ENCODE data around the gene PLPP1. TPM values are rescaled to one million over a fixed set of nuclear protein-coding genes. Genes with fewer than 3 reads are reported as not detected.

PLPP1 gene
- total RNA-seq, 1 donor from 2014 or later, result 48.1 TPM

GRCh38 chr5:55456216-55456895 is 78.4 kb downstream of the PLPP1 start:
- no peak for ATAC-seq
- no peak overlapping the region for H3K4me3 ChIP-seq

GRCh38 chr5:55454282-55454681 is 80.5 kb downstream of the PLPP1 start:
- H3K4me1 ChIP-seq, result peaks cover under 1% of the 10 kb centered on the region
- no peak overlapping the region for H3K27ac ChIP-seq
- no peaks in the 10 kb centered on the region for H3K36me3 ChIP-seq
- no peak for ATAC-seq
- TF ChIP-seq CTCF (IDR thresholded peaks at IDR 0.05), result no peak
- H3K9me3 ChIP-seq, result no peaks in the 10 kb centered on the region
- intact Hi-C loops (cut with DNase I), result no loop called here
- DNase-seq, result no peak
- no peaks in the 10 kb centered on the region for H3K27me3 ChIP-seq (ENCODE audit: low read depth)
- no peak overlapping the region for H3K4me3 ChIP-seq

More at GRCh38 chr5:55456216-55456895, 78.4 kb downstream of the PLPP1 start:
- no peak for TF ChIP-seq CTCF (IDR thresholded peaks at IDR 0.05)
- intact Hi-C loops (cut with DNase I), result no loop called here
- DNase-seq, result no peak
- no peaks in the 10 kb centered on the region for H3K4me1 ChIP-seq
- H3K36me3 ChIP-seq, result no peaks in the 10 kb centered on the region
- H3K9me3 ChIP-seq, result no peaks in the 10 kb centered on the region
- no peak overlapping the region for H3K27ac ChIP-seq
- no peaks in the 10 kb centered on the region for H3K27me3 ChIP-seq (ENCODE audit: low read depth)

GRCh38 chr5:55453211-55453610 is 81.6 kb downstream of the PLPP1 start:
- H3K4me3 ChIP-seq, result no peak overlapping the region
- DNase-seq (no peak), ATAC-seq (no peak)
- no peak for TF ChIP-seq CTCF (IDR thresholded peaks at IDR 0.05)
- no peaks in the 10 kb centered on the region for H3K27me3 ChIP-seq (ENCODE audit: low read depth)
- H3K4me1 ChIP-seq, result peaks cover 4% of the 10 kb centered on the region
- H3K27ac ChIP-seq, result no peak overlapping the region
- H3K36me3 ChIP-seq, result no peaks in the 10 kb centered on the region
- H3K9me3 ChIP-seq, result no peaks in the 10 kb centered on the region
- intact Hi-C loops (cut with DNase I), result no loop called here

DNA sequence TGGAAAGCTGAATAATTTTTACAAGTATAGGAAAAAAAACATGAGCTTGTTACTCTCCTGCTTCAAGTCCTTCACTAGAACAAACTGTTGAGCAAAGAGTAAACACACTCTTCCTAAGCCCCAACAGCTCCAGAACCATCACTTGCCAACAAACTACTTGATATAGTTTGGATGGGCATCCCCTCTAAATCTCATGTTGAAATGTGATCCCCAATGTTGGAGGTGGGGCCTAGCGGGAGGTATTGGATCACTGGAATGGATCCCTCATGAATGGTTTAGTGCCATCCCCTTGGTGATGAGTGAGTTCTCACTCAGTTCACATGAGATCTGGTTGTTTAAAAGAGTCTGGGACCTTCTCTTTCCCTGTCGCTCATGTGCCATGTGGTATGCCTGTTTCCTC is 82.8 kb downstream of the PLPP1 start:
- no peaks in the 10 kb centered on the region for H3K9me3 ChIP-seq
- no peak for TF ChIP-seq CTCF (IDR thresholded peaks at IDR 0.05)
- DNase-seq (no peak), ATAC-seq (peak; percentile 32 to 33)
- no peak overlapping the region for H3K27ac ChIP-seq
- H3K36me3 ChIP-seq, result no peaks in the 10 kb centered on the region
- H3K27me3 ChIP-seq (ENCODE audit: low read depth), result no peaks in the 10 kb centered on the region
- peaks cover 4% of the 10 kb centered on the region for H3K4me1 ChIP-seq
- H3K4me3 ChIP-seq, result no peak overlapping the region
- intact Hi-C loops (cut with DNase I), result no loop called here

DNA sequence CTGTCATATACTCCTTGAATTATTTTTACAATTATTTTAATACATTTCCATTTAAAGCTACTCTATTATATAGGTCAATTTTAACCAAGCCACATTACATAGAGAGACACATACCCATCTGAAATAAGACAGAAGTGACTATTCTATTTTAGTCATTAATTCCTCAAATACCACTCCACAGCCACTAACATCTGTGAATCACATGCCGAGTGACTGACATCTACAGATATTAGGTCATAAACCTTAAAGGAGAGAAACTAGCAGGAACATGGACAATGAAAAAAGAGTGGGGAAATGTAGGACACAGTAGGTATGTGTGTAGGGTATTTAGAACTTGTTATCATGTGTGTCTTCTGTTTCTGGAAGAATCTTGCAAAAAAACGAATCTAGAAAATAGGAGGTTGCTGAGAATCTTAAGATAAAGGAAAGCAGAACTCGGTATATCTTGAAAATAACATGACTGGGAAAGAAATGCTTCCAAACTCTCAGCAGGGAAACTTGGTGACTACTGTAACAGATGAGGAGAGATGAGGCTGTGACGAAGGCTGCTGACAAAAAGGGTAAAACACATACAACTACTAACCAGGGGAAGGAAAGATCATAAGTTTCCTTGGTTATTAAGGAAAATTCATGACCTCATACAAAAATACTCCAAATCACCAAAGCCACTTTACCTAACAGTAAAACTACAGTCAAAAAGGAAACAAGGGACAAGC is 84.6 kb downstream of the PLPP1 start:
- Histone ChIP-seq H3K27ac (no peak overlapping the region), H3K9me3 (no peaks in the 10 kb centered on the region), H3K4me3 (no peak overlapping the region), H3K36me3 (no peaks in the 10 kb centered on the region), H3K4me1 (peaks cover 4% of the 10 kb centered on the region), H3K27me3 (ENCODE audit: low read depth) (no peaks in the 10 kb centered on the region)
- no peak for TF ChIP-seq CTCF (IDR thresholded peaks at IDR 0.05)
- no peak for ATAC-seq
- intact Hi-C loops (cut with DNase I), result no loop called here
- no peak for DNase-seq

Measured in lower lobe of right lung (tissue), 2 donors.